ENCODE measurements around the gene SNRPA. TPM values are rescaled to one million over a fixed set of nuclear protein-coding genes. Genes with fewer than 3 reads are reported as not detected.
"Not testable (repeated sequence)": the region's sequence is repeated elsewhere in the genome, so short reads cannot be mapped to it uniquely, and the experiment has no call there.

SNRPA gene
- total RNA-seq, 1 donor, result 34.1 TPM

GRCh38 chr19:40811478-40812341, 60.7 kb downstream of the SNRPA start:
- no peak for TF ChIP-seq CTCF (IDR thresholded peaks at IDR 0.05; ENCODE audit: insufficient read depth, low read depth, low read length)
- H3K4me3 ChIP-seq (ENCODE audit: low read depth, low read length), result peak overlapping the region; percentile 41
- no peak for DNase-seq (ENCODE audit: low read depth)

DNA sequence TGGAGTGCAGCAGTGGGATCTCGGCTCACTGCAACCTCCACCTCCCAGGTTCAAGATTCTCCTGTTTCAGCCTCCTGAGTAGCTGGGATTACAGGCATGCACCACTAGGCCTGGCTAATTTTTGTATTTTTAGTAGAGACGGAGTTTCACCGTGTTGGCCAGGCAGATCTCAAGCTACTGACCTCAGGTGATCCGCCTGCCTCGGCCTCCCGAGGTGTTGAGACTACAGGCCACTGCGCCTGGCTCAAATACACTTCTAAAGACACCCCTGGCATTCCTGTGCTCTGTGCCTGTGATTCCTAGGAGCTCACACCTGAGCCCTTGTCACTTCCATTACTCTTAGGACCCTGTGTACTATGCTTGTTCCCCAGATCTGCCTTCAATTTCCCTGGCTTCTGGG, 61.6 kb downstream of the SNRPA start:
- H3K4me3 ChIP-seq (ENCODE audit: low read depth, low read length); DNase-seq (ENCODE audit: low read depth): not testable (repeated sequence)

DNA sequence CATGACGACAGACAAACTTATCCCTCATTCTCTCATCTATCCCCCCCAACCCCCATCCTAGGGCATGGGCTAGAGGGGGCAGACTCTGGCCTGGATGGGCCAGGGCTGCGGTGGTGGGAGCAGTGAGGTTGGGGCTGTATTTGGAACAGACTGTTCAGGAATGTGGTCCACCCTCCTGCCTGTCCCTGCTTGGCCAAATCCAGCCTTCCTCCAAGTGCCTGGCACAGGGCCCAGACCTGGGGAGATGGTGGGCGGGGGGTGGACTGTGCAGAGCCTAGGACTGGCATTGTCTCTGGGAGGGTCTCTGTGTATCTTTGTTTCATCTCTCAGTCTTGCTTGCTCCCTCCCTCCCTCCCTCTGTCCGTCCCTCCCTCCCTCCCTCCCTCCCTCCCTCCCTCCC, 62.2 kb downstream of the SNRPA start:
- DNase-seq (ENCODE audit: low read depth), result peak; percentile 33
- H3K4me3 ChIP-seq (ENCODE audit: low read depth, low read length), result no peak overlapping the region
- TF ChIP-seq CTCF (IDR thresholded peaks at IDR 0.05; ENCODE audit: insufficient read depth, low read depth, low read length), result no peak

Small RNAs within 50 kb of the gene (small RNA-seq; reads per million reads assigned to genes)
- gene RNU6-195P, result not detected

Other genes starting within 250 kb of the SNRPA start
- gene SHKBP1, start 174.3 kb upstream of the SNRPA start, total RNA-seq, result 17.7 and 20.9 TPM in 2 replicates
- gene LTBP4, start 149.8 kb upstream of the SNRPA start, total RNA-seq, result 18.4 and 21.2 TPM in 2 replicates
- gene NUMBL, start 60.6 kb upstream of the SNRPA start, total RNA-seq, result 13.8 and 34.1 TPM in 2 replicates
- 25.8 and 32.0 TPM in 2 replicates for gene COQ8B, start 34.3 kb upstream of the SNRPA start, total RNA-seq
- 14.5 and 16.8 TPM in 2 replicates for gene ITPKC, start 34.1 kb upstream of the SNRPA start, total RNA-seq
- 0.64 and 0.86 TPM in 2 replicates for gene ACTMAP, start 726 bp upstream of the SNRPA start, total RNA-seq
- gene MIA, start 24.3 kb downstream of the SNRPA start, total RNA-seq, result not detected in 2 replicates
- 12.6 and 13.4 TPM in 2 replicates for gene RAB4B, start 27.0 kb downstream of the SNRPA start, total RNA-seq
- 70.8 and 76.0 TPM in 2 replicates for gene EGLN2, start 48.0 kb downstream of the SNRPA start, total RNA-seq
- not detected in 2 replicates for gene CYP2A6, start 99.2 kb downstream of the SNRPA start, total RNA-seq
- gene CYP2A7, start 131.0 kb downstream of the SNRPA start, total RNA-seq, result not detected in 2 replicates
- not detected in 2 replicates for gene CYP2B6, start 240.1 kb downstream of the SNRPA start, total RNA-seq

Data from fibroblast of villous mesenchyme (primary cell).